OCI-LY3 (cell line): ENCODE results near the gene PRDM5.

Source experiments
- CTCF ChIP-seq: fragments of 200-600, 300-600 bp; sonication (generic); IDR thresholded peaks from 2 replicates; pipeline ENCODE4 v1.5.1; 2014; ENCODE audit warnings: antibody characterized with exemption, low read length, low read depth
- EZH2phosphoT487 ChIP-seq: fragments of 200-600 bp; shearing (Covaris generic); IDR thresholded peaks from 2 replicates; pipeline ENCODE4 v1.6.1; 2018; ENCODE audit warnings: antibody characterized with exemption, mixed run types, low read depth

- TF ChIP-seq CTCF (no peak), EZH2phosphoT487 (no peak)
These were observed 151.6 kb downstream of the PRDM5 start for GRCh38 chr4:120770897-120771296.
